ENCODE measurements around the gene ELMO1.

ELMO1 gene

DNA sequence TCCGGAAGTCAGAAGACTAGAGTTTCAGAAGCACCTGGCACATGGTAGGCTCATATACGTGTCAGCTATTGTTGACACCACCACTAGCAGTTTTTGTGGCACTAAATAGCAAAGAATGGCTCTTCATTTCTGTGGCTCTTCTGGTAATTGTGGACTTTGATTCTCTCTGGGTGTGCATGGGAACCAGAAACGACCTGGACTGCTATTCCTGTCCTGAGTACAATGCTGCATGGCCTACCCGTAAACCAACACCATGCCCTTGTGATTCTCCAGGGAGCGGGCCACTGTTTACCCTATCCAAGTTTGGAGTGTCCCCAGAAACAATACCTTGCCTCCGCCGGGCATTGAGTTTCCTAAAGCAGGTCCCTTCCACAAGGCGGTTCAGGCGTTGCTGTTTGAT lies 561.4 kb downstream of the ELMO1 start:
- DNase-seq = no peak

DNA sequence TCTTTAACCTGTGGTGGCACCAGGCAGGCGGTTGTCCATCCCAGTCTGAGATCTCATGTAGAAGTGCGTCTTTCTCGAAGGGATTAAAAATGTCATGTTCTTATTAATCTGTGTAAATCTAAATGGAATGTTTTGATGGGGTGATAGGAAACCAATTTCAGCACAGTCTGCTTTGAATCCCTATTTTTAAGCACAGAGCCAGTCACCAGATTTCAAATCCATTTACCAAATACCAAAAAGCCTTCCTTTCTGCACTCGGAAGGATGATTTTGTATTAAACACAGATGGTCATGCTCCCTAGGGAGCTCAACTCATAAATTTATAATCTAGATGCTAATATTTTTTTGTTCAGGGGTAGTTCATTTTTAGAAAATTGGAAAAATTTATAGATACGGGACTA lies 563.8 kb downstream of the ELMO1 start:
- DNase-seq = no peak

DNA sequence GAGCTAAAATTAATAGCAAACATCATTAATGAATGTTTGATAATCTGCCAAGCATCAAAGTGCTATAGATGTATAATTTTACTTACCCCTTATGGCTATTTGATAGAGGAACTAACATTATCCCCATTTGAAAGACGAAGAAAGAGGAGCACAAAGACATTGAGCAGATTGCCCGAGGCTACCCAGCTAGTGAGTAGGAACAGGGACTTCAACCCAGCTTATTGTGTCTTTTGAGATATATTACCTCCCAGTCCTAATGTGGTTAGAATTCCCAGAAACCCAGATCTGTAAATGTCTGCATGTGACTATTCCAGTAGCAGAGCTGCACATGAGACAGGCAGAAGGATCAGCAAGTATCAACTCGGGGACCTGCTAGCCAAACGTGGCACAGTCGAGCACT lies 564.3 kb downstream of the ELMO1 start:
- DNase-seq = no peak

DNA sequence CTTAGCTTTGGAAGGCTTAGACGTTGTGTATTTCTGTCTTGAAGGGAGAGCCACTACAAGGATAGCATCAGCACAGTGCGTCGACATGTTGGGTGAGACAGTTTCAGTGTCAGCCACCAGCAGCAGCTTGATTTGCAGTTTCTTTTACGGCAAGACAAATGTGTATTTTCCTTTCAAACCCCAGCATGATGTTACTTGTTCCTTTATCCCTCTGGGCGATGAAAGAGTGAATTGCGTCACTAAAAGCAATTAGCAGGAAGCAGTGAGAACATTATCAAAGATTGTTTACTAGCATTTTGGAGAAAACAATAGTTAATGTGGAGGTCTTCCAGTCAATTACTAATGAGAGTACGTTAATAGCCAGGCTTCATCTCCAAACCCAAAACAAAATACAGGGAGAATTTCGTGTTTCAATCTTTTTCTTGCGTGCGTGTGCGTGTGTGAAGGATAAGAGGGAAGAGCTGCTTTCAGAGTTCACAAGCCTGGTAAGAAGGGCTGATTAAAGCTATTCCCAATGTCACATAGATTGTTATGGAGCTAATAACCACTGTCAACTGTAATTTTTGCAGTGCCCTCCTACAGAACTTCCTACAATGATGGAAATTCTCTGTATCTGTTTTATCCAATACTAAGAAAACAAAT lies 567.3 kb downstream of the ELMO1 start:
- no peak for DNase-seq

DNA sequence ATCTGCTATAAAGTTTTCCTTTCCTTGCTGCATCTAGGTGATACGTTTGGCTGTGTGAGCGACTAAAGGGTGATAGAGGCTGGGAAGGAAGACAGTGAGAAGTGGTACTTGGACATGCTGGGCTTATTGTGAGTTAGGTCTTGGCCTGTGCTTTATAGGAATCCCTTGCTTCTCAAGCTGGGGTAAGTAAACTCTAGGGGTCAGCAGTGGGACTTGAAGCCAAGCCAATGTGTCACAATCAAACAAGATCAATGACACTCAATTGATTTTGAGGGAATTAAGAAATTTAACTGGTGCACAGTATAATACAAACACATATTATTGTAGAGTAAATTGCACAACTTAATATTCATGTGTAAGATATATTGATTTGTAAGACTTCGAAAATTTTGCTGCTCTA lies 568.6 kb downstream of the ELMO1 start:
- no peak for DNase-seq

DNA sequence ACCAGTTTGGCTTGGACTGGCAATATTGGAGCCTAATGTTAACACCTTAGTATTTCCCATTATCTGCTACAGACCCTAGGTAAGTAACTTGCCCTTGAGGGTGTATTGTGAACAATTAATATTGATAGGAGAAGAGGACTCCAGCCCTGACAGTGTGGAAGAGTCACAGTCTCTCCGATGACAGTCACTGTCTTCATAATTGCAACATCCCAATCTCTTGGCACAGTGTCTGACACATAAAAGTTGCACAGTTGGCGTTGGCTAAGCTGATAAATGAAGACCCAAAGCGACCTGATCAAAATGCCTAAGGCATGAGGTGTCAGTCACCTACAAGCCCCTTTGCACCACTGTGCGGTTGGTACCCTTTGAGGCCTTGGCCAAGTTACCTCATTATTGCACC lies 569.6 kb downstream of the ELMO1 start:
- DNase-seq = no peak

DNA sequence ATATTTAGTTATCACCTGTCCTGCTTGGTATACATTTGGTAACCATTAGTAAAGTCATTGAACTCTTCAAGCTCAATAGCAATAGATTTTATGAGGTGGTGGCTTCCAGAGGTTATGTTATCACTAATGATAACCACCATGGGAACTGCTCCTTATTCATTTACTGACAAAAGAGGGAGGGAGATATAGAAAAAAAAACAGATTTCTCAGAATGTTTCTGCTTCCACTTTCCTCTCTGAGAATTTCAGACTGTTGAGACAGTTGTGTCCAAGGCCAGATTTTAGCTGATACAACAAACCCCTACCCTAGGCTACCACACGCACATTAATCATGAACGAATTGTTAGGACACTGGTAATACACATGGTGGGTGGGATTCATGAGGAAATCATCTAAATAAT lies 570.4 kb downstream of the ELMO1 start:
- no peak for DNase-seq

DNA sequence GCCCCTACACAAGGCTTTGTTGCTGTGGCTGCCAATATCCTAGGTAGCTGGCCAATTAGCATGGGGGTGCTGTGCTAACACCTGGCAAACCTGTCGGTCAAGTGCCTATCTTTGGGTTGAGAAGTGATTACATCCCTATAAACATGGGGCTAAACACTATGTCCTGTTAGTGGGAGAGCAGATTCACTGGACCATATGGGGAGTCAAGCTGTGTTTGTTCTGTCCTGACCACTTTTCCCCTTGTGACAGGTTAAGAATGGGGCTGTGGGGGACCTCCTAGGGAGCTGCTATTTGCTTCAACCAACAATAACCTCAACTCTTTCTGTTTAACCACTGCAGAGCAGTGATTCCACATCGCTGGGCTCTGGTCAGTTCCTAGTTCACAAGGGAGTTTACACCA lies 572.9 kb downstream of the ELMO1 start:
- no peak for DNase-seq

DNA sequence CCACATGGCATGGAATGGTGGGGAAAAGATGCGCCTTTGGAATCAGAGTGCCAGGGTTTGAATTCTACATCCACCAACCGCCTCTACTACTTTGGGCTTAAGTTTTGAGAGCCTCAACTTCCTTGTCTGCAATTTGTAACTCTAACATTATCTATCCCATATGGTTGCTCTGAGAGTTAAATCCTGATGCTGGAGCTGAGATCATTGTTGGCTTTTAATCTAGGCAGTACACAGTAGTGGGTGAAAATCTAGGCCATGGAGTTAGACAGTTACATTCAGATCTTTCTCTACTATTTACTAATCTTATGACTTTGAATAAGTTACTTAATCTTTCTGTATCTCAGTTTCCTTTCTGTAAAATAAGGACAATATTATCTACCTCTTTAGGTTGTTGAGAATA lies 574.6 kb downstream of the ELMO1 start:
- no peak for DNase-seq

DNA sequence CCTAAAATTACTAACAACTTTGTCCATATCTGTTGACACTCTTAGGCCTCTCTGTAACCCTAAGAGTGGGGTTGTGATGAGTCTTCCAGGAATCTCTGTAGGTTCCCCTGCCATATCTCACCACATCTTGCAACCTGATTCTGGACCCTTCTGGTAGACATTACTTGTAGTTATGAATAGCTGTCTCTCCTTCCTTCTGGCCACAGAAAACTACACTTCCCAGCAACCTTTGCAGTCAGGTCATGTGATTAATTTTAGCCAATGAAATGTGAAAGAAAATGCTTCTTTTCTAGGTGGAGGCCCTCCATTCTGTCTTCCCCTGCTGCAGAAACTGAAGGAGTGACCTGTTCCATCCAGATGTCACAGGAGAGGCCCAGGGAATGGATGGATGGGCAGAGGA lies 576.8 kb downstream of the ELMO1 start:
- no peak for DNase-seq

DNA sequence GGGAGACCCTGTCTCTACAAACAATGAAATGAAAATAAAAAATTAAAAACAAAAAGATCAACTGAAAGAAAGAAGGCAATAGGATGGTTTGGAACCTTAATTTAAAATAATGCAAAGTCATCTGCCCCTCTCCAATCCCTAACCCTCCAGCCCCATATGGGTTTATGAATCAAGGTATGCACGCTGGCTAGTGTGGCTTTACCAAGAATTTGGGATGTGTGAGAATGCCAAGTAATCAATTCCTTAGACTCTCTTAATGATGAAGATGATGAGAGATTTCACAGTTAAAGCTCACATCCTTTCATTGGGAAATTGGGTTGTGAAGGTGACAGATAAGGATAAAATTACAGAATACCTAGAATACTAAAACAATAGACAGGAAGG lies 577.3 kb downstream of the ELMO1 start:
- no peak for DNase-seq

DNA sequence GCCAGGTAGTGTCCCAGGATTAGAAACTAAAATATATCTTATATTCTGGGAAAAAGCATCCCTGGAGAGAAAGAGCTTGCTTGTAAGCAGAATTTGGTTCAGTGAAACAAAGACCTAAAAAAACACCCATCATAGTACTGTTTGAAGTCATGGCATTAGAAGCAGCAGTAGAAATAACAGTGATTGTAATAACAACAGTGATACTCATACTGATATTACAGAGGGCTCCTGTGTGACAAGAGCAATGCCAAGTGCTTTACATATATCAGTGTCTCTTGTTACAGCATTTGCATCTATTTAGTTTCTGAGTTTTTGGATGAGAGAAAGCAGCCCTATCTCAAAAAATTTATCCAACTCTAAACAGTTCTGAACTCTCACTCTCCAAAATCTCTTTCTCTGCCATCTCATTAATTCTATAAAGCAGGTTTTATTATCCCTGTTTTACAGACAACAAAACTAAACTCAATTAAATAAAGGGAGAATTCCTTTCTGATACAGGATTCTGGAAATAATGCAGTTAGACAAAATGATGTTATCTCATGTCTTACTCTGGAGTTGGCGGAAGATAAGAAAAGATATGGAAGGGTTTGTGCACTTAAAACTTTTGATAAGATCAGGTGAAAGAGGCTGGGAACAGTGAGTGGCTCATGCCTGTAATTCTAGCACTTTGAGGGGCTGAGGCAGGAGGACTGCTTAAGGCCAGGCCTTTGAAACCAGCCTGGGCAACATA lies 577.9 kb downstream of the ELMO1 start:
- DNase-seq = no peak

DNA sequence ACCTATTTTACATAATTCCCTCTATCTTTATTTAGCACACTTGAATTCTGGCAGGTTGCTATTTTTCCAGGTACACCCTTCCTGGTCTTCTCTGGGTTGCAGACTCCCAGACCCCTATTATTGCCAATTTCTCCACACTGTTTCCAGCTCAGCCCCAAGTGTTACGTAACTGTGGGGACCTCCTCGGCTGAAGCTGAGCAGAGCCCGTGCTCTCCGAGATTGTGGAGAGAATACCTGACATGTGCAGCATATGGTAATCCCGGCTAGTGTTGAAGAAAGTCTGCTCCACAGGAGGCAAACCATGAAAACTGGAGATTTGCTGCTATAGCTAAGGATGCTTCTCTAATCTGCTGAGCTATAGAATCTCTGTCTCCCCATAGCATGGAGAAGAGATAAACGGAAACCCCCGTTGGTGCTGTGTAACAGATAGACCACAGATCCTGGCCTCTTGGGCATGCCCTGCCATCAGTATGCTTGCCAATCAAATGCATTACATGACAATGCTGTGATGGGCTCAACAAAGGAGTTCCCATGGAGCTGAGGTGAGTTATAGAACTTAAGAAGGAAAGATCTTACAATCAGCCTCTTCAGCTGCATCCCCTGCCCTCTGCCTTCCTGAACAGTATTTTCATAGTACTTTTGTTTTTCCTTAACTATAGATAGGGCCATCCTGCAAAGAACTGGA lies 579.8 kb downstream of the ELMO1 start:
- DNase-seq = no peak

DNA sequence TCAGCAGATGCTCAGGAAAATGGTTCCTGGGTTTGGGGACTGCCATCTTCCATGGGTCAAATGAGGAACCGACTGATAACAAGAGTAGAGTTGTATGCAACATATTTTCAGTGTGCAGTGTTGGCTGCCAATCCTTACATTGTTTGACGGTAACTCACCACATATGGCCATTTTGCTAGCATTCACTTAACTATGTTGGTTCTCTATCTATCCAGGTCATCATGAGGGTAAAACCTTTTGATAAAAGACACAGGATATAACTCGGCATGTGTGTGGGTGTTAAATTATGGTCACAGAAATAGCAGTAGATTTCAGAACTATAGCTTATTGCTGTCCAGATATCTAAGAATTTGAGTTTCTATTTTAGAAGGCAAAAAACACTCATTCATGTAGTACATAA lies 583.6 kb downstream of the ELMO1 start:
- no peak for DNase-seq

DNA sequence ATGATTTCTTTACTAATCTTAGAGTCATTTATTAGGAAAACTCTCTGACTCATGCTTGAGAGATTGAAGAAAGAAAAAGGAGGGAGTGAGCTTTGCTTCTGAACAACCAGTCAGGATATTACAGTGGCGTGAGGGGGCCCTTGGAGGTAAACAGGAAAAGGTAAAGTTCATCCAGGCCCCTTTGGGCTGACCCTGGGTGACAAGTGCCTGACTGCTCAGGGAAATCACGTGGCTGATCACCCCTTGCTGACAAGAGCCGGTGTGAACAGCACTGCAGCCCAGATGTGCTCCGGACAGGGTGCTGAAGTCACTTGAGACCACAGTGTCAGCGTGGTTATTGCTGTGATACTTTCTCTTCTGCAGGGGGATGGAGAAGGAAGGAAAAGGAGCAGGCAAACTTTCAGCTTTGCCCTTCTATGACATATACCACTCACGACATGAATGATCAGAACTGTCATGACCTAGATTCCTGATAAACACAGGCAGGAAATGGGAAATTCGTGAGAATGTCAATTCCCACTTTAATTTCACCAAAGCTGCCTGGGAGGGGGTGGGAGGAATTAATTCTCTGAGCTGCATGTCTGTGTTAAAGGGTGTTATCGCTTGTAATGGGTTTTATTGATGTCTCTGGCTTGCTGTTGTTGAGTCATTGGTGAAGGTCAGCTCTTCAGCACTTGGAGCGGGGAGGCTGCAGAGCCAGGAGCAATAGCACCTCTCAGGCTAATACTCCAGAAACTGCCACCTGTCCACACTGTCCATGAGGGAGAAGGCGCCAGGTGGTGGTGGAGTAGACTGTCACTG lies 584.6 kb downstream of the ELMO1 start:
- no peak for DNase-seq

DNA sequence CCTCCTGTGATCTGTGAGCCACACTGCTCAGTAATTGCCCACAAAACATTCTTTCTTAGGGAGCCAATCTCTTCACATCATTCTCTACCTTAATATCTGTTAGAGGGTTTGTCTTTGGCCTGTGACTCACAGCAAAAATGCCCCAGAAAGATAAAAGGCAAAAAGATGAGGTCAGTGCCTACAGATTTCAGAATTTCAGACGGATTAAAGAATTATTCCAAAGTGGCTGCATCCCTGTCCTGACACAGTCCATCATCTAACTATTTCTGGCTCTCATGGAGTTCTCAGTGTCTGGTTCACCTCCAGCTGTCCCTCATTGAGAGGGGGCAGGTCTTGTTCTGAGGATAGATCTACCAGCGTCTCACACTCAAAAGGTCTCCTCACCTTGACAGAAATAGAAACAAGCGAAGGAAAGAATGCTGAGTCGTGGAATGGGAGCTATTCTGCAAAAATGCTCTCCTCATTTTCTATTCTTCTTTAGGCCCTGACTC lies 585.8 kb downstream of the ELMO1 start:
- no peak for DNase-seq

DNA sequence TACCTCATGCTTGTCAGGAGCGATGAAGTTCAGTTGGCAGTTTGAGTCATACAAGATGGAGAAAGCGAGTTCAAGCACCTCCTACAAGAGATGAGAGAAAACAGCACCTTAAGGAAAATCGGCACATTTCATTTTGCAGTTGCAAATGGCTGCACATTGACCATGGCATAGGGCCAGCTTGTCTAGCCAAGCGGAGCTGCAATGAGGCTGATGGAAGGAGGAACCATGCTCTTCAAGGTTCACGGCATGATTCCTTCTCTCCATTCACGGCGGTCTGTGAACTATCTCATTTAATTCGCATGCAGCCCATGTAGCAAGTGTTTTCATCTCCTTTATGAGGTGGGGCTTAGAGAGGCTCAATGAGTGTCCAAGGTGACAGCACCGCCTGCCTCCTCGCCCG lies 587.0 kb downstream of the ELMO1 start:
- DNase-seq = no peak

DNA sequence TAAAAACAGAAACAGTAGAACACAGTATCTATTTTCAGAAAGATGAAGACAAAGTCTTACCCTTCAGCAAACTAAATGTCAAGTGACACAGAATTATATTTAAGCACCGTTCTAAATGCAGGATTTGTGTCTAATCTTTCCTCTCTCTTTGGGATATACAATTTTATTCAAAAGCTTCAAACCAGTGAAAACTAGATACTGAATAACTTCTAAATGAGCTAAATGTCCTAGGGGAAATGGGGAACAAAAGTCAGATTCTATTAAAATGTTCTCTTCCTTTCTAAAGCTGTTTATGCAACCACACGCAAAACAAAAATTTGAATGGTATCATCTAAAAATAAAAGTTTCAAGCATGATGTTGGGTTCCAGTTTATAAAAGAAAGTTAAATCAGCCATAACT lies 588.0 kb downstream of the ELMO1 start:
- DNase-seq = no peak

DNA sequence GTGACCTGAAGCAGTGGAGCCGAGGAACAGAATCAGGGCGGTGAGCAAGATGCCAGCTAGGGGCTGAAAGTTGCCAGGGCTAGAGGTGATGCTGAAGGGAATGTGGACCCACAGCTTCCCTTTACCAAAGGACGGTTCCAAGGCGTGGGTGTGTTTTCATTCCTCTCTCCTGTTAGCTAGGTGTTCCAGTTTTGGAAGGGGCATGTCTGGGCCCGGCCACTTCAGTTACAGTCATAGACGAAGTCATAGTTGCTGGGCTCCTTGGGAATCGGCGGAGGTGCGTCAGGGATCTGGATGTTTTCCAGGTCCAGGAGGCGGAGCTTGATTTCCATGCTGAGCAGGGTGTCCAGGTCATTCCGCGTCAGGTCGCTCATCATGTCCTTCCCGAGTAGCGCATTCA lies 593.3 kb downstream of the ELMO1 start:
- no peak for DNase-seq

DNA sequence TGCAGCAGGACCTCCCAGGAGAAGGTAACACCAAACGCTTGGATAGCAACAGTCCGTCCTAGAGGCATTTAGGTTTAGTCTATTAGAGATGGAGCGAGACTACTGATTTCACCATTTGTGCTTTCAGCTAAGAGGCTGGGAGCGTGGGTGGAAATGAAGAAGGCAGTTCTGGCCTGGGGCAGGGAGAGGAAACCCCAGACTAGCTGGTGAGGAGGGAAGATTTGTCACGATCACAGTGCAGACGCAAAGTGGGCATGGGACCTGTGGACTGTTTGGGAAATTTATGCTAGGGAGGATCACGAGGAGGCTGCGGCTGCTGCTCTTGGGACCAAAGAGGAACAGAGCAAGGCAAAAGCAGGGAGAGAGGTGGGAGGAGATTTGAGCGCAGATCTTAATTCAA lies 594.0 kb downstream of the ELMO1 start:
- no peak for DNase-seq

DNA sequence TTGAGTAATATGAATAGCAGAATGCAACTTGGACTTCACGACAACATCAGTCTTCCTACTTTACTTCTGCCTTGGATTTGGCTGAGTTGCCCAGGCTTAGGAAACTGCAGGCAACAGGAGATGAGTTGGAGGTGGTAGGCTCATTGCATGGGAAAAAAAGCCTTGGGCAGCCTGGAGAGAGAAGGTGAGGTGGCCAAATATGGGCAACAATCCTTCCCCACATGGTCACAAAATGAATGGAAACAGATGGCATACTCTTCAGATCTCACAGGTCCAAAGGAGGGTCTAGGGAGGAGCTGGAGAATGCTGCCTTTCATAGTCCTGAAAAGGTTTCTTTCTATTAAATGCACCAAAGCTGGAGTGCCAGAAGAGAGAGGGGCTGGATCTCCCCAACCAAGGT lies 595.7 kb downstream of the ELMO1 start:
- DNase-seq = no peak

DNA sequence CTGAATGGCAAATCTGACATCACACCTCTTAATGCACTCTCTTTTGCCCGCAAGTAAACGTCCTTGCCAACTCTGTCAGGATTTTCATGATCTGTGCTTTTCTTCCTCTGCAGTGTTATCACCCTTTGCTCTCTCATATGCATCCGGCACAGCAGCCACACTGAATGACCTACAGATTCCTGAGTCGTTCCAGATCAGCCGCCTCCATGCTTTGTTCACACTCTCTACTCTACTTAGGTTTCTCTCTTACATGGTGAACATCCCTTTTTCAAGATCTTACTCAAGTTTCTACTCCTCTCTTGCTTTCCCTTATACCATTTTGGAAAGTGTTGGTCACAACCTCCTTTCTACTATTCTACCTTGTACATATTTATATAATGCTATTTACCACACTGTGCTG lies 596.6 kb downstream of the ELMO1 start:
- no peak for DNase-seq

DNA sequence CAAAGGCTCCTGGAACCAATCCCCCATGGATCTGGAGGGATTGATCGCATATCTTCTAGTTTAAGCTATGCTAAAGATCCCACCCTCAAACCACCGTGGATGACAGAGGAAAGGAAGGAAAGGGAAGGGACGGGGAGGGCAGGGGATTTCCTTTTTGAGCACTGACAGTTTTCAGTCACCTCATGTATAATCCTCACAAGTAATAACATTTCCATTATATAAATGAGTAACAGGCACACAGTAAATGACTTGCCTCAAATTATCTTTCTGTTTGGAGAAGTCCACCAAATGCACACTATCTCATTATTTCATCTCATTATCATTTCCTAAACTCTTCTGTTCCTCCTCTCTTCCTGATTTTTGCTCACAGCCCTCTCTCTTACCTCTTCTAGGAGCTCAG lies 597.3 kb downstream of the ELMO1 start:
- DNase-seq = no peak

DNA sequence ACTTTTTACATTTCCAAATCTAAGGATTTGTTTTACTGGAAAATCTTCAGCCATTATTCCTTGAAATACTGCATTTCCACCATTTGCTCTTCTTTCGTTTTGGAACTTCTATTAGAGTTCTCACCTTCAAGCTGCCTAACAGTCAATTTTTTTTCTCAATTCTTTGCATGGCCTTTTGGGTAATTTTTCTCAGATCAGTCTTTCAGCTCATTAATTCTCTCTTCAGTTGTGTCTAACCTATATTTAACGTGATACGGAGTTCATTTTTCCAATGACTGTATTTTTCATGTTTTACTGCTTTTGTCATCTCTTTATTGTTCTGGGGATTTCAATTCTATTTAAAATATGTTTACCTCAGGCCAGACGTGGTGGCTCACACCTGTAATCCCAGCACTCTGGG lies 600.7 kb downstream of the ELMO1 start:
- no peak for DNase-seq
